Mononuclear cell (primary cell): ENCODE results near the gene CACNA2D3. TPM values are rescaled to one million over a fixed set of nuclear protein-coding genes. Genes with fewer than 3 reads are reported as not detected.

Source experiments
- H3K27me3 ChIP-seq: 2 replicates; pipeline ENCODE4 v1.6.0; 2011; ENCODE audit warnings: low read length, control low read depth; ENCODE audit not compliant: insufficient read depth
- H3K4me1 ChIP-seq: 2 replicates; pipeline ENCODE4 v1.5.1; 2011; ENCODE audit warnings: mild to moderate bottlenecking, low read length, control low read depth; ENCODE audit not compliant: insufficient read depth
- H3K4me3 ChIP-seq: 2 replicates; pipeline ENCODE4 v1.5.1; 2011; ENCODE audit warnings: mild to moderate bottlenecking, low read length, moderate library complexity
- H3K9me3 ChIP-seq: 2 replicates; pipeline ENCODE4 v1.5.1; 2011; ENCODE audit warnings: low read depth, mild to moderate bottlenecking, control low read depth, low read length
- total RNA-seq: library from RNA; depleted of rRNA; stranded (reverse); fragments of >200 nt; gene quantifications from one replicate; pipeline ENCODE4 v1.2.3, GENCODE V29; 2012

The CACNA2D3 gene
- total RNA-seq, 1 donor: 2.0 TPM

DNA sequence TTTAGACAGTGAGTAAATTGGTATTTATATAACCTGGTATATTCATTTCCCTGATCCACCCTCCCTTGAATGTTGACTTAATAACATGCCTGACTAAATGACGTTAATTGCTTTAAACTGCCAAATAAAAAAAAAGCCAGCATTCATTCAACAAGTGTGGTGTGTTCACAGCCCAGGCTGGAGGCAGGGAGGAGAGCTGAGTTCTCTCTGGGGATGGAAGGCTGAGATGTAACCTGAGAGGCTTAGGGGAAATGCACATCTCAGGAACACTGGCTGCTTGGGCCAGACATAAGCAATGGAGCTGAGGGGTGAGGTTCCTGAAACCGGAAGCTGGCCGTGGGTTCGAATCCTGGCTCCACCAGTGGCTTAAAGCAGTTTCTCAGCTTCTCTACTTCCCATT lies 17.3 kb downstream of the CACNA2D3 start:
- Histone ChIP-seq H3K4me3 (no peak overlapping the region), H3K9me3 (no peaks in the 10 kb centered on the region), H3K27me3 (peaks cover 3% of the 10 kb centered on the region), H3K4me1 (no peaks in the 10 kb centered on the region)

DNA sequence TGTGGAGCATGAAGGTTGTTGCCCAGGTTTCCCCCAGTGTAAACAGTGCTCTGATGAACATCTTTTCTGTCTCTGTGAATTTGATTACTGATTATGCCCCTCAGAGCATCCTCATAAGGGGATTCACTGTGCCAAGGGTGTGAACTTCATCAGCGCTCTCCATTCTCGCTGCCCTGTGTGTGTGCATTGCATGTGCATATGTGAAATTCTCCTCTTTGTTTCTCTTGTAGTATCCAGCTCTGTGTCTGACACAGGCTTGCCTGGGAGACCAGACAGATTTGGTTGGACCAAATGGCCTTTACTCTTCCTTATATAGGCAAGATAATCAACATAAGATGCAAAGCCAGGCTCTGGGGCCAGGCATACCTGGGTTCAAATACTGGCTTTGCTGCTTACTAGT lies 21.9 kb downstream of the CACNA2D3 start:
- H3K27me3 ChIP-seq: peaks cover 3% of the 10 kb centered on the region
- no peaks in the 10 kb centered on the region for H3K9me3 ChIP-seq

DNA sequence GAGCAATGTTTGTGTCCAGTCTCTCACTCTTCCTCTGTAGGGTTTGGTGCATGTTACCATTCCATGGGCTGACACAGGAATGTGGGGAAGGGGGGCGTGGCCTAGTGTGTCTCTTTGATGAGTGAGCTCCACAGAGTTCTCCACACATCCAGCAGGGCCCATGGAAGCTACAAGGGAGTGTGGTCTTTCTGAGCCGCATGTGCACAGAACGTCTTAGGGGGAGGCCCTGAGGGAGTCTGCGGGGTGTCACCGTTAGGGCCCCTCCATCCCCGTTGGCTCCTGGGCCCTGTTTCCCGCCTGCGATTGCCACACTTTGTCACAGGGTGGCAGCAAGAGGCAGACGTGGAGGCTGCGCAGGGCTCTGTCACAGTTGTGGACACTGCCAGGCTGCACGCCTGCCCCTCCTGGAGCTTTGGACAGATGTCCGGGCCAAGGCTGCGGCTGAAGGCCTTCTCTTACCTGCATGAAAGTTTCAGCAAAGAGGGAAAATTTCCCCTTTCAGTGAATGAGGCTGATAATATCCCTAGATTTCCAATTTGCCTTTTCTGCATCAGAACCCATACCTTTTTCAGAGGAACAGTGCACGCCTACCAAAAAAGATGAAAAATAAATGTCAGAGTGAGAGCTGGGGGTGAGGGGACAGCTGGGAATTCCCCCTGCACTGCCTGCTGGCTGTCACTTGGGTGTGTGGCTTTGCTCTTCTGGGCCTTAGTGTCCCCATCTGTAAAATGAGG lies 24.3 kb downstream of the CACNA2D3 start:
- Histone ChIP-seq H3K27me3 (peaks cover 3% of the 10 kb centered on the region), H3K4me3 (no peak overlapping the region), H3K9me3 (no peaks in the 10 kb centered on the region), H3K4me1 (no peaks in the 10 kb centered on the region)

More for the DNA sequence above, 21.9 kb downstream of the CACNA2D3 start:
- Histone ChIP-seq H3K4me1 (no peaks in the 10 kb centered on the region), H3K4me3 (no peak overlapping the region)

DNA sequence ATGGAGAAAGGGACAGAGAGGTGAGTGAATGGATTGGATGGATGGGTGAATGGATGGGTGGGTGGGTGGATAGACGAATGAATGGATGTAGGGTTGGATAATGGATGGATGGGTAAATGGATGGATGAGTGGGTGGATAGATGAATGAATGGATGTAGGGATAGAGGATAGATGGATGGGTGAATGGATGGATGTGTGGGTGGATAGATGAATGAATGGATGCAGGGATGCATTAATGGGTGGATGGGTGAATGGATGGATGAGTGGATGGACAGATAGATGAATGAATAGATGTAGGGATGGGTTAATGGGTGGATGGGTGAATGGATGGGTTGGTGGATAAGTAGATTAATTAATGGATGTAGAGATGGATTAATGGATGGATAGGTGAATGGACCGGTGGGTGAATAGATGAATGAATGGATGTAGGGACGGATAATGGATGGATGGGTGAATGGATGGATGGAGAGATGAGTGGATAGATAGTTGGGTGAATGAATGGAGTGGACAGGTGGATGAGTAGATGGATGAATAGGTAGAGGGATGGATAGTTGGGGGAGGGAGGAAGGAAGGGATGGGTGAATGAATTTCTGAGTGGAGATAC lies 28.6 kb downstream of the CACNA2D3 start:
- no peaks in the 10 kb centered on the region for H3K27me3 ChIP-seq
- H3K4me1 ChIP-seq: no peaks in the 10 kb centered on the region

DNA sequence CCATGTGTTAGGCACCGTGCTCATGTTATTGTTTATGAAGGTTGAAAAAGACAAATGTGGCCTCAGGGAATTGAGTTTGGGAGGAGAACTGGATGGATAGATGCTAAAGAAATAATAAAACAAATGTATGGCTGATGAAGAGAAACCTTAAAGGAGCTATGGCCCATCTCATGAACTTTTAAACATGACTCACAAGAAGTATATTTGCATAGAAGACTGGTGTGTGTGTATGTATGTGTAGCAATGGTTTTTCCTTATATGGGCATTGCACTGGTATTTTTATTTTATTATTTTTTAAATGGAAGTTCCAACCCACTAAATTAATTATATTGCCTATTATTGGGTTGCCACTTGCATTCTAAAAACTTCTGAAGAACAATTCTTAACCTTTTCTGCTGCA lies 31.1 kb downstream of the CACNA2D3 start:
- Histone ChIP-seq H3K9me3 (no peaks in the 10 kb centered on the region), H3K4me3 (no peak overlapping the region), H3K27me3 (no peaks in the 10 kb centered on the region), H3K4me1 (no peaks in the 10 kb centered on the region)

More for the DNA sequence above, 28.6 kb downstream of the CACNA2D3 start:
- H3K9me3 ChIP-seq: no peaks in the 10 kb centered on the region
- H3K4me3 ChIP-seq: no peak overlapping the region

DNA sequence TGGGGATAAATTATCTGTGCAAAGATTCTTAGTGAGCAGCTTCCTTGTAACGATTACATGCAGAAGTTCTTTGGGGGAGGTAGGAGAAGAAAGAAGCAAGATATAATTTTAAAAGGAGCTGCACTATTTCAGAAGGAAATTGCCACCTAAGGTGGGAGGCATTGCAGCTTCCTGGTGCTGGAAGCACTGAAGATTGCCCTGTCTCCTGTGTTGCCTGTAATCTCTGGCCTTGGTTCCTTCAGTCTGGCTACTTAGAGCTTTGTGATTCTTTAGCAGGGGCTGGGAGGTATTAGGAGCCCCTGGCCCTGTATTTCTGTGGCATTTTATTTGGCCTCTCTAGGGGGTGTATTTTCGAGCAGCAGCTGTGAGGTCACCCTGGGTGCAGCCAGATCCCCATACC lies 35.5 kb downstream of the CACNA2D3 start:
- Histone ChIP-seq H3K27me3 (no peaks in the 10 kb centered on the region), H3K9me3 (no peaks in the 10 kb centered on the region), H3K4me1 (no peaks in the 10 kb centered on the region), H3K4me3 (no peak overlapping the region)

DNA sequence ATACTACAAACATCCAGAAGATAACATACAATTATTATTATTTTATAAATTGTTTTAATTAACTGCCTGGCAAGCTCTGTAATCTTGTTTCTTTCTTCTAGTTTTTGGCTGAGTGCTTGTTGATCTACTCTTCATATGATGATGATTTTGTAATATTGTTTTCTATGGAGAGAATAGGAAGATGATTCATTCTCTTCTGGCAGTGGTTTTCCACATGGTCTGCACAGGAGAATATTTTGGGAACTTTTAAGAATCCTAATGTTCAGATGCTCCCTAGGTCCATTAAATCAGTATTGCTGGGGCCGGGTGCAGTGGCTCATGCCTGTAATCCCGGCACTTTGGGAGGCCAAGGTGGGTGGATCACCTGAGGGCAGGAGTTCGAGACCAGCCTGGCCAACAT lies 37.6 kb downstream of the CACNA2D3 start:
- Histone ChIP-seq H3K9me3 (no peaks in the 10 kb centered on the region), H3K27me3 (no peaks in the 10 kb centered on the region), H3K4me1 (no peaks in the 10 kb centered on the region), H3K4me3 (no peak overlapping the region)

DNA sequence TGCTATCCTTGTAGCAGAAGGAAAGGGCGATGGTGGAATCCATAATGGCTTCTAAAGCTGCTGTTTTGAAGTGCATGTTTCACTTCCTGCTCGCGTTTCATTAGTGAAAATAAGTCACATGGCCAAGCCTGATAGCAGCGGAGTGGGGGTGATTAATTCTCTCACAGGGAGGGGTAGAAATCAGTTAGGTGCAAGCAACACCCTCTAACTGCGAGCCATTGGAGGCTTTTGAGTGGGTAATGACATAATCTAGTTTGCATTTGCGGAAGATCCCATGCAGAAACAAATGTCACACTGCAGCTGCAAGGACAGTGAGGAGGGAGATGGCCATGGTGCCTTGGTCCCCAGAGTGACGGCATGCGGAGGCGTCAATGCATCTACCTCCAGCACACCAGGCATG lies 41.1 kb downstream of the CACNA2D3 start:
- Histone ChIP-seq H3K9me3 (no peaks in the 10 kb centered on the region), H3K4me3 (no peak overlapping the region), H3K4me1 (no peaks in the 10 kb centered on the region), H3K27me3 (no peaks in the 10 kb centered on the region)

DNA sequence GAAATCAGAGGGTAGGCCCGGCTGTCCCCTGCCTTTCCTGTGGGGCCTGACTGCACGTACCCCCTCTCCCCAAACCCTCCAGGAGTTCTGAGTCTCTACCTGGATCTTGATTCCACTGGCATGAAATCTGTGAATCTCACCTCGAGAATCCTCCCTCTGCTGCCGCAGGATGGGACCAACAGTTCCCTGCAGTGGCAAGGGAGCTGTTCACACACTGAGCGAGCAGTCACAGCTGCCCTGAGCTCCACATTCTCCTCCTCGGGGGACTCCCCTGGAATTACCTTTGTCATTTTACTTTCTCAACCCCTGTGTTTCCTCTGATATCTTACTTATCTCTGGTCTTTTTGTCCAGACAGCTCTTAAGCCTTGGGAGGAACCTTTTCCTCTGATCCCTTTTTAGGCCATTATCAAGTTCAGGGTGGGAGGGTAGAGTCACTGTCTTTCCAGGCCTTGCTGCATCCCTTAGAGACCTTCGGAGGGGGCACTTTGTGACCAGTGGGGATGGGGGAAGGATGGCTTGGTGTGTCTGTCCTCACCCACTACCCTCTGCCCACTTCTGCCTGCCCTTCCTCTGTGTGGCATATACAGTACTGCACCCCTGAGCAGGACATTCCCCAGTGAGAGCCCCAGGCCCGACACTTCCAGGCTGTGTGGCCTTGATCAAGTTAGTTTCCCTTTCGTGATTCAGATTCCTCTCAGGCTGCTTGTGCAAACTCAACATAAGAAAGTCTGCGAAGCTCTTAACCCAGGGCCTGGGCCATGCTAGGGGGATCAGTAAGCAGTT lies 42.0 kb downstream of the CACNA2D3 start:
- Histone ChIP-seq H3K9me3 (no peaks in the 10 kb centered on the region), H3K27me3 (no peaks in the 10 kb centered on the region), H3K4me3 (no peak overlapping the region), H3K4me1 (no peaks in the 10 kb centered on the region)

DNA sequence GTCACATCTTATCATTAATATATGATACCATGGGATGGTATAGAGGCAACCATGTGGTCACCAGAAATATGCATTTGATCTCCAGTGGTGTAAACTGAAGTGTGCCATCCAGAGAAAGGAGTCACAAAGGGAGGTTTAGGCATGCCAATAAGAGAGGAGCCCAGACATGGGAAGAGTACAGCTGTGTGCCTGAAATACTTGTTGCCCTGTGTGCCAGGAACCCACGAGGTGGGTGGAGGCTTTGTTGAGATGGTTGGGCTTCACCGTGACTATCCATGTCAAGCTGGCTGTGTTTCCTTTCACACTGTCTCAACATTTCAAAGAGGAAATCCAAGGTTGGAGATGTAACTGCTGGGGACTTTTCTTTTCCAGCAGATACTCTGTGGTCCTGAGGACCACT lies 43.5 kb downstream of the CACNA2D3 start:
- Histone ChIP-seq H3K4me1 (no peaks in the 10 kb centered on the region), H3K27me3 (no peaks in the 10 kb centered on the region), H3K4me3 (no peak overlapping the region), H3K9me3 (no peaks in the 10 kb centered on the region)

DNA sequence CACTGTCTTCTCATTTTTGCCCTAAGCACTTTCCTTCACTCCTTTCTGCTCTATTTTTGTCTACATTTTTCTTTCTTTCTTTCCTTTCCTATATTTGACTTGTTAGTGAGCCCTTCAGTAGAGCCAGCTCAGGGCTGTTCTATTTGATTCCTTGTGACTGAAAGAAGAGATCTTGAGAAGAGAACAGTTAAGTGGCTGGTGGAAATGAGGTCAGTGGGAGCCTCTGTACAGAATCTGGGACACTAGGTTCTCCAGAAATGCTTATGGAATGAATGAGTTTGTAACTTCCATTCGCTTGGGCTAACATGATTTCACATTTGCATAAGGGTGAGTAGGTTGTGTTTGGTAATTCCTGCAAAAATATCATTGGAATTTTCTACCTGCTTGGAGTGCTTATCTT lies 45.6 kb downstream of the CACNA2D3 start:
- H3K27me3 ChIP-seq: no peaks in the 10 kb centered on the region
- no peaks in the 10 kb centered on the region for H3K9me3 ChIP-seq
- no peak overlapping the region for H3K4me3 ChIP-seq
- no peaks in the 10 kb centered on the region for H3K4me1 ChIP-seq

DNA sequence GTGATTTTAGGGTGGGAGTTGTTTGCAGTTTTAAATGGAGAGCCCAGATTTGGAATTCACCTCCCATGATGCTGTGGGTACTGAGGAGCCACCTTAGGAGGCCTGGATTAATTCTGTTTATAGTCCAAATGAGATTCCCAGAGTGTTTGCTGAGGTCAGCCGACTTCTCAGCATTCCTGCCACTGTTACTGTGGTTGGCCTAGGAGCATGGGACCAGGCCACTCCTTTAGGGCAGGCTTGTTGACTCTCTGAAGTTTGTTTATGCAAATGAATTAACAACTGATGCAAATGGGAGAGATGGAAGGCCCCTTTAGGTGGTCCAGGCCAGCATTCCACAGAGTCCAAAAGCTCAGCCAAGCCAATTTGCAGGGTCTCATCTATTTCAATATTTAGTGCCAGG lies 46.1 kb downstream of the CACNA2D3 start:
- Histone ChIP-seq H3K9me3 (no peaks in the 10 kb centered on the region), H3K4me3 (no peak overlapping the region), H3K27me3 (no peaks in the 10 kb centered on the region), H3K4me1 (no peaks in the 10 kb centered on the region)

DNA sequence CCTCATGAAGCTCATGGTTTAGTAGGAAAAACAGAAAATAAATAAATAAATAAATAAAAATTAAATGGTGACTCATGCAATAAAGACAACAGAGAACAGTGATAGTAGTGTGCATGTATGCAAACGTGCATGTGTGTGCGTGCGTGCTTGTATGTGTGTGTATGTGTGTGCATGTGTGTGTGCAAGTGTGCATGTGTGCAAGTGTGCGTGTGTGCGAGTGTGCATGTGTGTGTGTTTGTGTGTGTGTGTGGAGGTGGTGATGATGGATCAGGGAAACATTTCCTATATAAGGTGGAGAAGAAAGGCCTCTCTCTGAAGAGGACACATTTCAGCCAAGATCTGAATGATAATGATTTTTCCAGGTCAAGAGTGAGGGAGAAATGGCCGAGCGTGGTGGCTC lies 47.2 kb downstream of the CACNA2D3 start:
- no peaks in the 10 kb centered on the region for H3K27me3 ChIP-seq
- H3K4me1 ChIP-seq: no peaks in the 10 kb centered on the region
- no peak overlapping the region for H3K4me3 ChIP-seq
- no peaks in the 10 kb centered on the region for H3K9me3 ChIP-seq

DNA sequence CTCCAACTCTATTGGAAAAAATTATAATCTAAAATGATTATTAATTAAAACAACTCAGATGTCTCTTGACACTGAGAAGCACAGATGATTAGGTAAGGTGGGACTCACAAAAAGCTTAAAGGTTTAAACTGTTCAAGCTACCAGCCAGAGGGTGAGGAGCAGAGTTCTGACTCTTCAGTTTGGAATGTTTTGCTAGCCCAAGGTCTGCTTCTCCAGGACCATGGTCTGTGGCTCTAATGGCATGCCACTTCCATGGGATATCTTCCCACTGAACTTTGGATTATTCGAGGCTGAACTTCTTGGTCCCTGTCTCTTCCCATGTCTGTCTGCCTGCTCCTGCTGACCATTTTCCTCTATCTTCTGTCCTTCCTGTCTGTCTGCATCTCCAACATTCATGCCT lies 49.2 kb downstream of the CACNA2D3 start:
- Histone ChIP-seq H3K4me1 (no peaks in the 10 kb centered on the region), H3K9me3 (no peaks in the 10 kb centered on the region), H3K27me3 (no peaks in the 10 kb centered on the region)

DNA sequence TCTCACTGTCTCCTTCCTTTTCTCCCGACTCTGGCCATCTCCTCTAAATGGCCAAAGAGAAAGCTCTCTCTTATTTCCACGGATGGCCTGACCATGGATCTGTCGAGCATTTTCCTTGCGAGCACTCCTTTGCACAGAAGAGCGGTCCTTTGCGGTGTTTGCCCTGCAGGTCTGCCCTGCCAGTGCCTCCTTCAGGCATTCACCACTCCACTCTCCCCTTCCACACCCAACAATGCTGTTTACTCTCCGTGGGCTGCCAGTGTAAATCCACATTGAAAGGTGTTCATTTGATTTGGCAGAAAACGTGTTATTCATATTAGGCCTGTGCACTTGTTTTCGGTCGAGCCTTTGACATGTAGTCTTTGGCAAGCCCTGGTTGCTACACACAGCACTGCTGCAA lies 49.6 kb downstream of the CACNA2D3 start:
- H3K27me3 ChIP-seq: no peaks in the 10 kb centered on the region
- no peaks in the 10 kb centered on the region for H3K4me1 ChIP-seq
- H3K4me3 ChIP-seq: no peak overlapping the region
- no peaks in the 10 kb centered on the region for H3K9me3 ChIP-seq

More for the DNA sequence above, 49.2 kb downstream of the CACNA2D3 start:
- H3K4me3 ChIP-seq: no peak overlapping the region
